Naive B cell (primary cell): ENCODE measurements around the gene ALOX12B. TPM values are rescaled to one million over a fixed set of nuclear protein-coding genes. Genes with fewer than 3 reads are reported as not detected.

Experiments used
- ATAC-seq, 2 donors: fragments of 150-1000 bp; cut with Tn5 transposase; 2 replicates each; pipeline ENCODE4 v1.10.0; 2021; ENCODE audit warnings: low read depth in 2 of 2, mild to moderate bottlenecking in 2 of 2, moderate library complexity in 2 of 2
- DNase-seq: peaks from one replicate; pipeline ENCODE4 v3.0.0; 2022
- H3K27ac Mint-ChIP-seq, 6 donors: one replicate each; pipeline ENCODE4 v1.8.0; 2020 to 2022; ENCODE audit warnings: mild to moderate bottlenecking in 6 of 6, mixed read lengths in 6 of 6, moderate library complexity in 5 of 6, inconsistent platforms in 2 of 6
- H3K27me3 Mint-ChIP-seq, 3 donors: one replicate each; pipeline ENCODE4 v1.8.0; 2021 to 2022; ENCODE audit warnings: mixed read lengths in 3 of 3, mild to moderate bottlenecking in 1 of 3
- H3K36me3 Mint-ChIP-seq, 2 donors: one replicate each; pipeline ENCODE4 v1.8.0; 2020 to 2022; ENCODE audit warnings: mixed read lengths in 2 of 2, inconsistent platforms in 1 of 2, mild to moderate bottlenecking in 1 of 2
- H3K4me1 Mint-ChIP-seq, 3 donors: one replicate each; pipeline ENCODE4 v1.8.0; 2020 to 2022; ENCODE audit warnings: mixed read lengths in 3 of 3, inconsistent platforms in 1 of 3, mild to moderate bottlenecking in 1 of 3, moderate library complexity in 1 of 3
- H3K4me3 Mint-ChIP-seq, 8 donors: one replicate each; pipeline ENCODE4 v1.8.0; 2020 to 2022; ENCODE audit warnings: mild to moderate bottlenecking in 8 of 8, mixed read lengths in 8 of 8, moderate library complexity in 8 of 8, inconsistent platforms in 2 of 8
- H3K9me3 Mint-ChIP-seq, 7 donors: one replicate each; pipeline ENCODE4 v1.8.0; 2020 to 2022; ENCODE audit warnings: mixed read lengths in 7 of 7, mild to moderate bottlenecking in 5 of 7, inconsistent platforms in 2 of 7, moderate library complexity in 1 of 7
- polyA plus RNA-seq, 6 donors: library from polyadenylated mRNA; unstranded; fragments of 300-500 nt; fragmentation: Illumina TruSeq; gene quantifications; one replicate each; pipeline ENCODE4 v1.2.3, GENCODE V29; 2021; ENCODE audit warnings: low read depth in 6 of 6

ALOX12B gene
- polyA plus RNA-seq, 6 donors from 2014 or later: 0.45 to 2.4 (median 1.1) TPM; not detected in 2

- peaks cover 28 to 72% (median 57%) of the 10 kb centered on the region in 3 donors for H3K27me3 Mint-ChIP-seq
- peaks cover 0 to 2% (median 0%) of the 10 kb centered on the region in 7 donors for H3K9me3 Mint-ChIP-seq
- H3K27ac Mint-ChIP-seq: peak overlapping the region in 4 of 6 donors; percentile 29 to 96 (median 94)
- peak overlapping the region in 1 of 8 donors; percentile 16 for H3K4me3 Mint-ChIP-seq
- no peak for ATAC-seq
- DNase-seq: no peak
- H3K4me1 Mint-ChIP-seq: peaks cover 35 to 46% (median 36%) of the 10 kb centered on the region in 3 donors
- no peaks in the 10 kb centered on the region for H3K36me3 Mint-ChIP-seq
Measured at GRCh38 chr17:8075081-8075480, 12.4 kb downstream of the ALOX12B start.

GRCh38 chr17:8074554-8074953 lies 13.0 kb downstream of the ALOX12B start:
- peak overlapping the region in 4 of 6 donors; percentile 80 to 96 (median 94) for H3K27ac Mint-ChIP-seq
- H3K4me1 Mint-ChIP-seq: peaks cover 31 to 40% (median 33%) of the 10 kb centered on the region in 3 donors
- H3K27me3 Mint-ChIP-seq: peaks cover 28 to 72% (median 57%) of the 10 kb centered on the region in 3 donors
- peaks cover 0 to 2% (median 0%) of the 10 kb centered on the region in 7 donors for H3K9me3 Mint-ChIP-seq
- ATAC-seq (no peak), DNase-seq (no peak)
- H3K36me3 Mint-ChIP-seq: no peaks in the 10 kb centered on the region
- H3K4me3 Mint-ChIP-seq: peak overlapping the region in 2 of 8 donors; percentile 39 to 74

GRCh38 chr17:8073627-8074484 lies 13.7 kb downstream of the ALOX12B start:
- Mint-ChIP-seq H3K36me3 (no peaks in the 10 kb centered on the region), H3K9me3 (peaks cover 0 to 2% (median 0%) of the 10 kb centered on the region in 7 donors), H3K27me3 (peaks cover 28 to 75% (median 57%) of the 10 kb centered on the region in 3 donors), H3K4me3 (peak overlapping the region; percentile 50 to 93 (median 88)), H3K4me1 (peaks cover 26 to 39% (median 28%) of the 10 kb centered on the region in 3 donors), H3K27ac (peak overlapping the region; percentile 95 to 100 (median 98))
- DNase-seq: peak; percentile 86
- peak; percentile 98 to 99 for ATAC-seq

GRCh38 chr17:8072729-8073461 lies 14.6 kb downstream of the ALOX12B start:
- H3K4me1 Mint-ChIP-seq: peaks cover 25 to 41% (median 28%) of the 10 kb centered on the region in 3 donors
- H3K27me3 Mint-ChIP-seq: peaks cover 32 to 78% (median 61%) of the 10 kb centered on the region in 3 donors
- H3K9me3 Mint-ChIP-seq: peaks cover 0 to 2% (median 0%) of the 10 kb centered on the region in 7 donors
- DNase-seq (no peak), ATAC-seq (peak in 1 of 2 donors; percentile 17)
- peak overlapping the region; percentile 50 to 93 (median 86) for H3K4me3 Mint-ChIP-seq
- H3K27ac Mint-ChIP-seq: peak overlapping the region; percentile 95 to 100 (median 98)
- no peaks in the 10 kb centered on the region for H3K36me3 Mint-ChIP-seq

GRCh38 chr17:8072341-8072728 lies 15.2 kb downstream of the ALOX12B start:
- H3K36me3 Mint-ChIP-seq: no peaks in the 10 kb centered on the region
- peaks cover 0 to 2% (median 0%) of the 10 kb centered on the region in 7 donors for H3K9me3 Mint-ChIP-seq
- H3K27ac Mint-ChIP-seq: peak overlapping the region in 4 of 6 donors; percentile 89 to 100 (median 96)
- peaks cover 25 to 41% (median 28%) of the 10 kb centered on the region in 3 donors for H3K4me1 Mint-ChIP-seq
- ATAC-seq (peak in 1 of 2 donors; percentile 8), DNase-seq (no peak)
- peak overlapping the region; percentile 35 to 92 (median 76) for H3K4me3 Mint-ChIP-seq
- H3K27me3 Mint-ChIP-seq: peaks cover 32 to 75% (median 67%) of the 10 kb centered on the region in 3 donors

- H3K27me3 Mint-ChIP-seq: peaks cover 36 to 73% (median 70%) of the 10 kb centered on the region in 3 donors
Measured at GRCh38 chr17:8071496-8071895, 16.0 kb downstream of the ALOX12B start.

GRCh38 chr17:8069587-8069860 lies 18.0 kb downstream of the ALOX12B start:
- Mint-ChIP-seq H3K27ac (peak overlapping the region in 1 of 6 donors; percentile 54), H3K4me1 (peaks cover 21 to 34% (median 23%) of the 10 kb centered on the region in 3 donors), H3K36me3 (no peaks in the 10 kb centered on the region), H3K4me3 (peak overlapping the region in 2 of 8 donors; percentile 13 to 42), H3K27me3 (peaks cover 40 to 73% (median 68%) of the 10 kb centered on the region in 3 donors), H3K9me3 (peaks cover 0 to 2% (median 0%) of the 10 kb centered on the region in 7 donors)
- no peak for ATAC-seq
- DNase-seq: no peak

More at GRCh38 chr17:8071496-8071895, 16.0 kb downstream of the ALOX12B start:
- H3K27ac Mint-ChIP-seq: peak overlapping the region in 4 of 6 donors; percentile 62 to 96 (median 78)
- peaks cover 25 to 41% (median 28%) of the 10 kb centered on the region in 3 donors for H3K4me1 Mint-ChIP-seq
- DNase-seq (no peak), ATAC-seq (no peak)
- H3K36me3 Mint-ChIP-seq: no peaks in the 10 kb centered on the region
- peak overlapping the region in 2 of 8 donors; percentile 76 to 82 for H3K4me3 Mint-ChIP-seq
- peaks cover 0 to 2% (median 0%) of the 10 kb centered on the region in 7 donors for H3K9me3 Mint-ChIP-seq

- DNase-seq (no peak), ATAC-seq (no peak)
- Mint-ChIP-seq H3K9me3 (peaks cover 0 to 2% (median 0%) of the 10 kb centered on the region in 7 donors), H3K4me1 (peaks cover 16 to 29% (median 17%) of the 10 kb centered on the region in 3 donors), H3K27me3 (peaks cover 36 to 73% (median 68%) of the 10 kb centered on the region in 3 donors), H3K4me3 (no peak overlapping the region), H3K27ac (peak overlapping the region in 1 of 6 donors; percentile 63), H3K36me3 (no peaks in the 10 kb centered on the region)
Measured at GRCh38 chr17:8068736-8069586, 18.6 kb downstream of the ALOX12B start.

- Mint-ChIP-seq H3K4me3 (no peak overlapping the region), H3K9me3 (peaks cover 0 to 2% (median 0%) of the 10 kb centered on the region in 7 donors), H3K27ac (peak overlapping the region in 1 of 6 donors; percentile 20), H3K27me3 (peaks cover 39 to 72% (median 66%) of the 10 kb centered on the region in 3 donors), H3K36me3 (no peaks in the 10 kb centered on the region), H3K4me1 (peaks cover 5 to 17% (median 5%) of the 10 kb centered on the region in 3 donors)
- ATAC-seq: no peak
- no peak for DNase-seq
Measured at GRCh38 chr17:8067806-8068205, 19.7 kb downstream of the ALOX12B start.

- no peaks in the 10 kb centered on the region for H3K36me3 Mint-ChIP-seq
- ATAC-seq (no peak), DNase-seq (no peak)
- peaks cover 41 to 72% (median 66%) of the 10 kb centered on the region in 3 donors for H3K27me3 Mint-ChIP-seq
- H3K4me3 Mint-ChIP-seq: no peak overlapping the region
- no peak overlapping the region for H3K27ac Mint-ChIP-seq
- H3K4me1 Mint-ChIP-seq: peaks cover 0 to 11% (median 0%) of the 10 kb centered on the region in 3 donors
- H3K9me3 Mint-ChIP-seq: no peaks in the 10 kb centered on the region
Measured at GRCh38 chr17:8066841-8067775, 20.4 kb downstream of the ALOX12B start.

- H3K27ac Mint-ChIP-seq: peak overlapping the region in 1 of 6 donors; percentile 7
Measured at GRCh38 chr17:8064561-8065019, 22.9 kb downstream of the ALOX12B start.

More at GRCh38 chr17:8064561-8065019, 22.9 kb downstream of the ALOX12B start:
- DNase-seq (no peak), ATAC-seq (no peak)
- Mint-ChIP-seq H3K4me1 (peaks cover 0 to 7% (median 2%) of the 10 kb centered on the region in 3 donors), H3K27me3 (peaks cover 48 to 64% (median 54%) of the 10 kb centered on the region in 3 donors), H3K4me3 (no peak overlapping the region), H3K9me3 (no peaks in the 10 kb centered on the region), H3K36me3 (no peaks in the 10 kb centered on the region)
